Stimulated activated CD4-positive, alpha-beta T cell treated with anti-CD3 and anti-CD28 coated beads, Interleukin-12 subunit alpha, Interleukin-12 subunit beta, amount 100 ng/mL, for 4 hours (primary cell): ENCODE results near the gene RFX7.

Source experiments
- DNase-seq: peaks from one replicate; pipeline ENCODE4 v3.0.0-alpha.2; 2020

RFX7 gene

DNA sequence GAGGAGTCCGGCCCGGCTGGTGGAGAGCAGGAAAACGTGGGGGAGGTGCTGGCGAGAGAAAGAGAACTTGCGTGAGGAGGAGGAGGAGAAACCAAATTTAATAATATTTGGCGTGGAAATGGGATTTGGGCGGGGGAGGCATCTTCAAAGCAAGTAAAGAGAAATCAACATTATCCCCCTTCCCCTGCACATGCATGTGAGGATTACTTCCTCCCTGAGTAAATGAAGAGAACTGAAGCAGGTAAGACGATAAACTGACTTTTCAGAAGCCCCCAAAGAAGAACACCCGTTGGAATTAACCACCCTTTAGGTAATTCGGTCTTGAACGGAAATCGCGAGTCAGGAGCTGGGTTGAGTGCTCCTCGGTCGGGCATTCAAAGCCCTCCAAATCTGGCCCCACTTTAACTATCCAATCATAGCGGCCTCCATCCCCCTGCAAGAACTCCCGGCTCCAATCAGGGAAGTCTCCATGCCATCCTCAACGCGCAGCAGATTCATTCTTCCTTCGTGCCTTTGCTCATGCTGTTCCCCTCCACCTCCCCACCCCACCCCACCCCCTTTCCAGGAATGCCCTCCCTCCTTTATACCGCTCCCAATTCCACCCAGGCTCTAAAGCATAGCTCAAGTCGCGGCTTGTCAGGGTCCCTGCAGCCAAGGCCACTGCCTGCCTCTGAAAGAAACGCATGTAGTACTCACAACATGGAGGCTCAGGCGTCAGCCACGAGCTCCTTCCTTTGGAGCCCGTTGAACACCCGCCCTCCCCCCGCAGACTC, 545 bp upstream of the RFX7 start:
- no peak for DNase-seq

DNA sequence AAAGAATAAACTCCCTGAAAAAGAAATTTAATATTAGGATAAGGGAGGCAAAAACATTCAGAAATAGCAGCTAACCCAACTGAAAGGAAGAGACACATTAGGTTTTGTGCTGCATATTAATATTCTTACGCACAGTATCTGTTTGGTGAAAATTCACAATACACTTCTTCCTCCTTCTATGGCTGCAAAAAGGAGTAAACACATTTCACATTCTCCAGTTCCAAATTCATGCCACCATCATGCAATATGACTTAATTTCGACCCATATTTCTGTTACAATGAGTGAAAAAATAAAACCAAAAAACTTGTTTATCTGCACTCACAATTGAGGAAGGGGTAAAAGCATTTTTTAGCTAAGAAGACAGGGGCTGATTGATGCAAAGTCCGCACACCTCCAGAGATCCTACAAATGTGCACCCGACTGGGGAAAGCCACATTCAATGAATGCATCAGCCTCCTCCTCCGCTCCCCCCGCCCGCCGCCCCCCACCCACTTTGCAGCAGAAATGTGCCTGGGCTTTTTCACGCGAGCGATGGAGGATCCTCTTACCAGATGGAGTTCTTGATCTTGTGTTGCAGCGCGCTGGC, 1.0 kb downstream of the RFX7 start:
- DNase-seq, result no peak

DNA sequence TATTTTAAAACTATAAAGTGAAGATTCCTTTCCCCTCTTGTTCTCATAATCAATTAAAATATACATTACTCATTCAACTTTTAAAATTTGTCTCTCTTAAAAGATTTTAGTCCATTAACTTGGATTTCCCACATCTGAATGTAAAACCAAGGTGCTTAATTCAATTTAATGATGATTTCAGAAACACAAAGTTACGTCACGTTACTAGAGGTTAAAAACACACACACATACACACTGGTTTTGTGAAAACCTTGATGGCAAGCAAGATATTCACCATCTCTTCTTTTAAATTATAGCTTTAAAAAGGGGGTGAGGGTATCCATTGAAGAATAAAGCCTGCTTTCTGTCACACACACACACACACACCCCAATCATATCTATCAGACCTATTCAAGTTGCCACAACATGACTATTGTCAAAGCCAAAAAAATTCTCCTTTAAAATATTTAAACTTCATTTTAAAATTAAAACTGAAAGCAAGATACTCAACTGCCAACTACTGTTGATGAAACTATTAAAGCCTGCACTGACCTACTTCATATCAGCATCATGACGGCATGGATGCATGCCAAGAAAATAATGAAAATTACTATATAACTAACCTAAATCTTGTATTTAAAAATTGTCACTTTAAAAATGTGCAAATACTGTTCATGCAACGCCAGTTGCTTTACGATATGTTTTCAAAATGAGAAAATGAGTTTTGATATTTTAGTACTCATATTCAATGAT, 2.1 kb downstream of the RFX7 start:
- DNase-seq, result no peak

DNA sequence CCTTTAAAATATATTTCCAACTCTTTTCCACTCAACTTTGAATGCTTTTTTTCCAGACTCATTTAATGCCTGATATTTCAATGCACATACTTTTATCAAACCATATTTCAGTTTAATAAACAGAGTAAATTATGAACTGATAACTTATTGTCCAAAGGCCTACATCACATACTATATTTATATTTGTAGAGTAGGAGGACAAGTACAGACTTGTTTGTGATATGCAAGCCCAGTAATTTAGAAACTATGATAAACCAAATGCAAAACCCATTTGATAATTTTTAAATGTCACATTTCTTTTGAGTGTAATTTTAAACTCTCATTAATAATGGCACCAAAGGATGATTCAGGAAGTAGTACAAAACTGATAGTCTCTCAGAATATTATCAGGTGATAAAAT, 3.3 kb downstream of the RFX7 start:
- no peak for DNase-seq

DNA sequence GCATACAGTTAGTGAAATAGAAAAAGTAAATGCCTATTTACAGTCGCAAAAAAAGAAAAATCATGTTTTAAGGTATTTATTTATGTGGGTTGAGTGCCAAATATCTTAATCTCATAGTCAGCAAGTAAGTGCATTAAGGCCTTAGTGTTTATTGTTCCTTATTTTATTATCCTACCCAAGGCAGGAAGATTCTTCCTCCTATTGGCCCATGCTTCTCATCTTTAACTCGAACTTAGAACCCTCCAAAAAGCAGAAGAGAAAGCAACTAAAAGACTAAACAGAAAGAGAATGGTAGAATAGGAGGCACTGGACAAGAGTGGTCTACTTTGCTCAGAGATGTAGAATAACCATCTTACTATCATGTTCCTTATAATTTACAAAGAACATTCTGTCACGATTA, 7.5 kb downstream of the RFX7 start:
- no peak for DNase-seq

DNA sequence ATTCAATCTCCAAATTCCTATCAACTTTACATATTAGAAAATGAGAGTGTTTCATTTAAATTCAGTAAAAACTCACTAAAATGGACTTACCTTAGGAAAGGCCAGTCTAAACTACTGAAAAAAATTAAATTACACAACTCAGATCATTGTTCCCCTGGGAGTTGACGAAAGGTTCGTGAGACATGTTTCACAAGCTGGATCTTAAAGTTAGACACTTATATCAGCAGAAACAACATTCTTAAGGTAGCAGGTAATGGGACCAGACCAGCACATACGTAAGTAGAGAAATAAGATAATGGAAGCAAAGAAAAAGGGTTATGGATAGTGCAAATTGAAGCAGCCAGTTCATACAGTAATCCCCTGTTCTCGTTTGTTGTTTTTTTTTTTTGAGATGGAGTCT, 8.9 kb downstream of the RFX7 start:
- DNase-seq, result no peak

DNA sequence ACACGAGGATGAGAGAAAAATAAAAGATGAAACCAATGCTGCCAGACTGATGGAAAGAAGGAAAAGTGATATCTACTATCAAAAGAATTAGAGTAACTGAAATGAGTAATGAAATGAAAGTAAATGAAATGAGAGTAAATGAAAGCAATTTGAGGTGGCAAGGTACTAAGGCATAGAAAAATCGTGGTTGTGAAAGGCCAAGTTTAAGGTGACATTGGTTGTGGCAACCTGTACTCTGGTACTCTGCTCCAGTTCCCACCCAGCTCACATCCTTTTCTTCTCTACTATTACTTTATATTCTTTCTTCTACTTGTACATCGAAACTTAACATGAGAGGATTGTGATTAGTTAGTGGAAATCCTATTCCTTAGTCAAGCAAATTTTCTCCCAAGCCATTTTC, 10.1 kb downstream of the RFX7 start:
- DNase-seq, result no peak

DNA sequence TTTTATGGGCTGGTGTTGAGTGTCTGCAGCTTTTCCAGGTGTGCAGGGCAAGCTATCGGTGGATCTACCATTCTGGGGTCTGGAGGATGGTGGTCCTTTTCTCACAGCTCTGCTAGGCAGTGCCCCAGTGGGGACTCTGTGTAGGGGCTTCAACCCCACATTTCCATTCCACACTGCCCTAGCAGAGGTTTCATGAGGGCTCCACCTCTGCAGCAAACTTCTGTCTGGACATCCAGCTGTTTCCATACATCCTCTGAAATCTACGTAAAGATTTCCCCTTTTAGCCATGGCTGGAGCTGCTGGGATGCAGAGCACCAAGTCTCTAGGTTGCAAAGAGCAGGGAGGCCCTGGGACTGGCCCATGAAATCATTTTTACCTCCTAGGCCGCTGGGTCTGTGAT, 11.6 kb downstream of the RFX7 start:
- no peak for DNase-seq

DNA sequence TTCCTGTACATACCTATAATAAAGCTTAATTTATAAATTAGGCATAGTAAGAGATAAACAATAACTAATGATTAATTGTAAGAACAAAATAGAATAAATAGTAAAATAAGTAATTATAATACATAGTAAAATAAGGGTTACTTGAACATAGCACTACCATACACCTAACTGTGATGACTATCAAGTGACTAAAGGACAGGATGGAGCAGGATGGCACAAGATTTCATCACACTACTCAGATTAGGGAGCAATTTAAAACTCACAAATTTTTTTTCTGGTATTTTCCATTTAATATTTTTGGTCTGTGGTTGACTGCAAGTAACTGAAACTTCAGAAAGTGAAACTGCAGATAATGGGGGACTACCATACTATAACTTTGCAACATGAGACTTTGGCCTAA, 14.8 kb downstream of the RFX7 start:
- no peak for DNase-seq

DNA sequence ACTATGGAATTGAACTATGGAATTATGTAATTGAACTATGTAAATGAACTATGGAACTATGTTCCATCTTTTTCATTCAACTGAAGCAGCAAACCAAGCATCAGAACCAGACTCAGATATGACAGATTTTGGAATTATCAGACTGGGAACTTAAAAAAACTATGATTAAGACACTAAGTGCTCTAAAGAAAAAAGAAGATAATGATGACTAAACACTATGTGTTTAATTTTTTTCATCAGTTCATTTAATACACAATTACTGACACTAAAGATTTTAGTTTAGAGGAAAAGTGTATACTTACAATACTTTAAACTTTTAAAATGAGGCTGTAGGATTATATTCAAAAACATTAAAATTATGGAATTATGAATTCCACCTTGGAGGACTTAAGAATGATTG, 15.3 kb downstream of the RFX7 start:
- DNase-seq, result no peak

DNA sequence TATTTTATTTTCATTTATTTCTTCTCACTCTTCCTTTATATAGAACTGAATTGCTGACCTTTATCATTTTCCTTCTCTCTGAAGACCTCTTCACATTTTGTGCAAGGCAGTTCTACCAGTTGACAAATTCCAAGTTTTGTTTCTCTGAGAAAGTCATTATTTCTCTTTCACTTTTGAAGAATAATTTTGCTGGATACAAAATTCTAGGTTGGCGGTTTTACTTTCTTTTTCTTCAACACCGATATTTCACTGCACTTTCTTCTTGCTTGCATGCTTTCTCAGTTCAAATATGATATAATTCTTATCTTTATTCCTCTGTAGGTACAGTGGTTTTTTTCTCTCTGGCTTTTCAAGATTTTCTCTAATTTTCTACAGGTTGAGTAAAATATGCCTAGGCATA, 15.9 kb downstream of the RFX7 start:
- no peak for DNase-seq

DNA sequence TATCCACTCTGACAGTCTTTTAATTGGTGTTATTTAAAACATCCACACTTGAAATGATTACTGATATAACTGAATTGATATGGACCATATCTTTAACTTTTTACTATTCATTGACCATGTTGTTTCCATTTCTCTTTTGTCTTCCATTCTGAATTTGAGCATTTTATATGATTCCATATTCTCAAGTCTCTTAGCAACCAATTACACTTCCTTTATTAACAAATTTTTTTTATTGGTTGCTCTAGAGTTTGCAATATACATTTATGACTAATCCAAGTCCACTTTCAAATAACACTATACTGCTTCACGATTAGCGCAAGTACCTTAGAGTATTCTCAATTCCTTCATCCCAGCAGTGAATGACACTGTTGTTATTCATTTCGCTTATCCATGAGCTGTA, 16.4 kb downstream of the RFX7 start:
- no peak for DNase-seq

DNA sequence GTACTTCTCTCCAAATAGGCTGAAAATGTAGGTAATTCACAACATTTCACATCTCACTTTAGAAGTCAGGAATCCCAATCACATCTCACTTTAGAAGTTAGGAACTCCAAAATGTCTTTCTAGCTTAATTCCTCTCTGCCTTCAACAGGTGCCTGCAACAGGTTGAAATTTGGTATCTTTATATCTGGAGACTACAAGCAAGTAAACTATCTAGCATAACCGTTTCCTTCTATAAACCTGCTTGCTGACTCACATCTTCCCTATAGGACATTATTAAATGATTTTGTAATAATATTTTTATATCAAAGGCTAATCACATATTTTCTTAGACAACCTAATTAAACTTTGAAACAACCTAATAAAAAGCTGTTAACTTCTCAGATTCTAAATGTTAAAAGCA, 18.2 kb downstream of the RFX7 start:
- no peak for DNase-seq

DNA sequence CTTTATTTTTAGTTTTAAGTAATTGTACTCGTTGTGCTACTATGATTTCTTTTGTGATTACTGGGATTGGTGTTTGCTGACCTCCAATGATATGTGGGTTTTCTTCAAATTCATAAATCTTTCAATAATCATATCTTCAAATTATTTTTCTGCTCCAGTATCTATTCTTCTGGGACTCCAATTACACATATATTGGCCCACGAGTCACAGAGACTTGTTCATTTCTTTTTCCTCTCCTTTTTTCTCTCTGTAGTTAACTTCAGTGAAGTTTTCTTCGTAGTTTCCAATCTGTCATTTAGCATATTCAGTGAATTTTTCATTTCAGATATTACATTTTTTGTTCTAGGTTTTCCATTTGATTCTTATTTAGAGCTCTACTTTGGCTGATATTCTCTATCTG, 21.4 kb downstream of the RFX7 start:
- no peak for DNase-seq

DNA sequence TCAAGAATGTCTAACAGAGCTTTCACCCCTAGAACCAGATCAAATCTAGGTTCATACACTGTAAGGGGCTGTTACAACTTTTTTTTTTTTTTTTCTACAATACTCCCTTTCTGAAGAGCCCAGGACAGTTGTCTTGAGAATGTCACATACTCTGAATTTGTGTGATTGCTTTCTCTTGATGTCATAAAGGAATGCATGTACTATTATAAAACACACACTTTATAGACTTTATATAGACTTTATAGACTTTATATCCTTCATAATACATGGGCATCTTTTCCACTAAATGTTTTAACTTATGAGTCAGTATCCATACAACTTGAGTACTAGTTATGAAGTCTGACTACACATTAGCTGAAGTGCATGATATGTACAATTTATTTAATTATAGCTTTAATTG, 26.3 kb downstream of the RFX7 start:
- DNase-seq, result no peak

DNA sequence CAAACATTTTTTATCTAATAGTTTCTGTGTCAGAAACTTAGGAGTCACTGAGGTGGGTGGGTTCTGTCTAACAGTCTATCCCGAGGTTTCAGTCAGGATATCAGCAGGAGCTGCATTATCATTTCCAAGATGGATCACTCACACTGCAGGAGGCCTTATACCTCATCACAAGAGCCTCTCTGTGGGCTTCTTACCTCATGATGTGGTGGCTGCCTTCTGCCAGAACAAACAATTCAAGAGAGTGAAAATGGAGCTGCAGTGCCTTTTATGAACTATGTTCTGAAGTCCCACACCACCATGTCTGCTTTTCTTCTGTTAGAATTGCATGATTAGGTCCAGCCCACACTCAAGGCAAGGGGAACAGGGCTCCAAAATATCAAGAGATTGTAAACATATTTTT, 27.9 kb downstream of the RFX7 start:
- DNase-seq, result no peak

DNA sequence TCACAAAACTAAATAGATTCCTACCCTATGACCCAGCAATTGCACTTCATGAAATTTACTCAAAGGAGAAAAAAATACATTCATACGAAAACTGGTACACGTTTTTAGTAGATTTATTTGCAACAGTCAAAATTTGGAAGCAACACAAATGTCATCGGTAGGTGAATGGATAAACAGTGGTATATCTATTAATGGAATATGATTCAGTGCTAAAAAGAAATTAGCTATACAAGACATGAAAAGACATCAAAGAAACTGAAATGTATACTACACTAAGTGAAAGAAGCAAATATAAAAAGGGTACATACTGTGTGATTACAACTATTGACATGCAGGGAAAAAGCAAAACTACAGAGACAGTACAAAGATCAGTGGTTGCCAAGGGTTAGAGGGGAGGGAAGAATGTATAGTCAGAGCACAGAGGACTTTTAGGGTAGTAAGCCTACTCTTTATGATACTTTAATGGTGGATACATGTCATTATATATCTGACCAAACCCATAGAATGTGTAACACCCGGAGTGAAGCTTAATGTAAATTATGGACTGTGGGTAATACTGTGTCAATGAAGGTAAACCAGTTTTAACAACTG, 31.6 kb downstream of the RFX7 start:
- no peak for DNase-seq

DNA sequence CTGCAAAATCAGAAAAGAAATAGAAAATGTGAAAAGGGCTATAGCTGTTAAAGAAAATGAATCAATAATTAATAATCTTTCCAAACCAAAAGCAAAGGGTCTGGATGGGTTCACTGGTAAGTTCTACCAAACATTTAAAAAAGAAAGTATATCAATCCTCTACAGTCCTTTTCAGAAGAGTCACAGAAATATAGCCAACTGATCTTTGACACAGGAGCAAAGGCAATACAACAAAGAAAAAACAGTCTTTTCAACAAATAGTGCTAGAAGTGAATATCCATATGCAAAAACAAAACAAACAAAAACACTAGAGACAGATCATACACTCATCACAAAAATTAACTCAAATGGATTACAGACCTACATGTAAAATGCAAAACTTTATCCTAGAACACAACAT, 32.6 kb downstream of the RFX7 start:
- no peak for DNase-seq

DNA sequence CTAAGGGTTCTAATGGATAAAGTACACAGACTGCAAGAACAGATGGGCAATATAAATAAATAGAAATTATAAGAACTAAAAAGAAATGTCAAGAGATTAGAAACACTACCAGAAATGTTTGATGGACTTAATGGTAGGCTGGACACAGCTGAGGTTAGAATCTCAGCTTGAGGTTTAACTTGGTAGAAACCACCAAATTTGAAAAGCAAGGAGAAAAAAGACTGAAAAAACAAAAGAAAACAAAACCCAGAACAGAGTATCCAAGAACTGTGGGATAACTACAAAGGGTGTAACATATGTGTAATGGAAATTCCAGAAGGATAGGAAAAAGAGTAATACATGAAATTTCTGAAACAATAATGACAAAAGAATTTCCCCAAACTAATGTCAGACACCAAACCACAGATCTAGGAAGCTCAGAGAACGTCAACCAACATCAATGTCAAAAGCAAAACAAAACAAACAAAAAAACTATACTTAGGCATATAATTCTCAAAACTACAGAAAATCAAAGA, 35.0 kb downstream of the RFX7 start:
- no peak for DNase-seq

DNA sequence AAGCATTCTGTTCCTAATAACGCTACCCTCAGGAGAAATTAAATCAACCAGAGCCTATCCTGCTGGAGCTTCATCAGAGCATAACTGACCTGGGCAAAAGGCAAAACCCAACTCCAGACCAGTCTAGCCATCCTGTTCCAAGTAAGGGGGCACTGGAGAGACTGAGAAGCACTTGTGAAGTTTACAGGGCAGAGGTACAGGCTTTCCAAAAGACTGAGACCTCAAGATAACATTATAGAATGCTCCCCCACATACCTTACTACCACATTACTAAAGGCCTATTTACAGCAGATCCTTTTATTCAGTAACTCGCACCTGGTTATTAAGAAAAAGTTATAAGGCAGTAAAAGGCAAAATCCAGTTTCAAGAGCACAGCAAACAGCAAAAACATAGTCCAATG, 35.5 kb downstream of the RFX7 start:
- no peak for DNase-seq

DNA sequence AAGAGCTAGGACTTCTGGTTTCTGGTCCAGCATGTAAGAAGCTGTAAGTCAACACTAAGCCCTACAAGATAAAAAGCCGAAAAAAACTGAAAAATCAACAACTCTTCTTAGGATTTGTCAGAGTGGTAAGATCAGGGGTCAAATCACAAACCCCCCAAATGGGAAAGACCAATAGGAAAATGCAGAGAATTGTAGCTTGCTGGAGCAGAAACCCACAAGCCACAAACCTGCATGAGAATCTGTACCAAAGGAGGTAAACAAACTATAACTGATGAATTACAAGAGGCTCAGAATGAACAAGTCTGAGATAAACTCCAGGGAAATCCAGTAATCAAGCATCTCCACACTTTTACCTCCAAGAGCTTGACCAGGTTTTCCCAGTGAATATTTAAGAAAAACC, 36.0 kb downstream of the RFX7 start:
- no peak for DNase-seq

DNA sequence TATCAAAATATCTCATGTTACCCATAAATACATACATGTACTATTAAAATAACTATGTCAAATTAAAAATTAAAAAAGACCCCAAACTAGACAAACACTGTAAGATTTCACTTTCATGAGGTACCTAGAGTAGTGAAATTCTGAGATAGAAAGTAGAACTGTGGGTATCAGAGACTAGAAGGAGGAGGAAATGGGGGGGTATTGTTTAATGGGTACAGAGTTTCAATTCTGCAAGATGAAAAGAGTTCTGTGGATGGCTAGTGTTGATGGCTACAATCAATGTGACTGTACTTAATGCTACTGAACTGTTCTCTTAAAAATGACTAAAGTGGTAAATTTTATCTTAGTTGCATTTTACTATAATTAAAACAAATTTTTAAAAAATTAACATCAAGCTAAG, 36.6 kb downstream of the RFX7 start:
- no peak for DNase-seq

DNA sequence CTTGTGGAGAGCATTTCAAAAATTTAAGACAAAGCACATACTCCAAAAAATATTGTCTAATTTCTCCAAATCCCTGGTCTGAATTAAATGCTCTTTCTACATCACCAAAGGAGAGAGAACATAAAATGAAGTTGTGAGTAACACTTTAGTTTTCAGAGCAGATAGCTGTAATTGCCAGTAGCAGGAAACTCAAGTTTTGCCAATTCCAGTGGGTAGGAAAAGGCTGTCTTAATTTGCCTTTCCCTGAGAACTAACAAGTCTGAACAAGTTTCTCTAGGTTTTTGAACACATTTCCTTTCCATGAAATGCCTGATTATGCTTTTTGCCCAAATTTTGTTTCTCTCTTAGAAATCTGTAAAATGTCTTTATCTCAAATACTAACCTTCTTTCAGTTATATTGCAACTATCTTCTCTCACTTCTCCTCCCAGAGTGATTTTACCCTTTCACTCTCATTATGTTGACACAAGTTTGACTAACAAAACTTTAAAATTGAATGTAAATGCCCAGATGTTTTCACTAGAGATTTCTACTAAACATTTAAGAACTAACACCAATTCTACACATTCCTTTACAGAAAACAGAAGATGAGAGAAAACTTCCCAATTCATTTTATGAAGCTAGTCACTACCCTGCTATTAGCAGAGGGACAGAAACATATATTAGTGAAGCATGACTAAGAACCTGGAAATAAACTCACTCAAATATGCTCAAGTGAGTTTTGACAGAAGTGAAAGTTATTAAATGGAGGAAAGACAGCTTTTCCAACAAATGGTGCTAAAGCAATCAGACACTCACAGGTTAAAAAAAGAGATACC, 38.4 kb downstream of the RFX7 start:
- no peak for DNase-seq
